HG02973 (cell line): ENCODE results near the gene SPHK2.

Experiments used
- ATAC-seq: cut with Tn5 transposase; IDR thresholded peaks from one replicate; pipeline ENCODE4 v1.9.1; 2021; ENCODE audit warnings: moderate library complexity; ENCODE audit not compliant: unreplicated experiment

The SPHK2 gene

DNA sequence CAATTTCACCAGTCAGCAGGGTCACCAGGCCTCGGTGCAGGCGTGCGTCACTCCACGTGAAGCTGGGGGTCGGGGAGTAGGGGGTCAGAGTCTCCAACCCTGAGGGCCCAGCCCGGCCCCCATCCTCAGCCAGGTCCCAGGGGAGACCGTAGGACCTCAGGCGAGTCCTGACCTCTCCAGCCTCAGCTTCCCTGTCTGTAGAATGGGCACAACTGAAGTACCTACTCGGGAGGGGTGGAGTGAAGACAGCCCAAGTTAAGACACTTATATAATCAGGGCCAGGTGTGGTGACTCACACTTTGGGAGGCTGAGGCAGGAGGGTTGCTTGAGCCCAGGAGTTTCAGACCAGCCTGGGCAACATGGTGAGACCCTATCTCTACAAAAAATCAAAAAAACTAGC, 15.5 kb upstream of the SPHK2 start:
- ATAC-seq, result no peak

DNA sequence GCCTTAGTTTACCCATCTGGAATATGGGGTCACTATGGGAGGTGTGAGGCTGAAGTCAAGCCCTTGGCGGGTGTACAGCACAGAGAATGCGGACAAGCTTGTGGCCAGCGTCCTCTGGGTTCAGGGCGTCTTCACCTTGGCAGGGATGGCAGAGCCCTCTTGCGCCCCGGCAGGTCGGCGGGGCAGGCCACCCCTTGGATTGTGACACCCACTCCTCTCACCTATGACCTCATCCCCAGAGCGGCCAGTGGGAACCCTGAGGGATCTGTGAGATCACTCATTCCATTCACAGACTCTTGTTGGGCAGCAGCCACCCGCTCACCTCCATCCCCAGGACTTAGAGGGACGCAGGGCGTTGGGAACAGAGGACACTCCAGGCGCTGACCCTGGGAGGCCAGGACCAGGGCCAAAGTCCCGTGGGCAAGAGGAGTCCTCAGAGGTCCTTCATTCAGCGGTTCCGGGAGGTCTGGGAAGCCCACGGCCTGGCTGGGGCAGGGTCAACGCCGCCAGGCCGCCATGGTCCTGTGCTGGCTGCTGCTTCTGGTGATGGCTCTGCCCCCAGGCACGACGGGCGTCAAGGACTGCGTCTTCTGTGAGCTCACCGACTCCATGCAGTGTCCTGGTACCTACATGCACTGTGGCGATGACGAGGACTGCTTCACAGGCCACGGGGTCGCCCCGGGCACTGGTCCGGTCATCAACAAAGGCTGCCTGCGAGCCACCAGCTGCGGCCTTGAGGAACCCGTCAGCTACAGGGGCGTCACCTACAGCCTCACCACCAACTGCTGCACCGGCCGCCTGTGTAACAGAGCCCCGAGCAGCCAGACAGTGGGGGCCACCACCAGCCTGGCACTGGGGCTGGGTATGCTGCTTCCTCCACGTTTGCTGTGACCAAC, 12.6 kb upstream of the SPHK2 start, which contains the start of gene SPACA4:
Gene SPACA4 (plus strand): TSS at position 280 of the 896 bp plus-strand sequence. CDS start 237 bp downstream, at position 517.
- ATAC-seq, result no peak

DNA sequence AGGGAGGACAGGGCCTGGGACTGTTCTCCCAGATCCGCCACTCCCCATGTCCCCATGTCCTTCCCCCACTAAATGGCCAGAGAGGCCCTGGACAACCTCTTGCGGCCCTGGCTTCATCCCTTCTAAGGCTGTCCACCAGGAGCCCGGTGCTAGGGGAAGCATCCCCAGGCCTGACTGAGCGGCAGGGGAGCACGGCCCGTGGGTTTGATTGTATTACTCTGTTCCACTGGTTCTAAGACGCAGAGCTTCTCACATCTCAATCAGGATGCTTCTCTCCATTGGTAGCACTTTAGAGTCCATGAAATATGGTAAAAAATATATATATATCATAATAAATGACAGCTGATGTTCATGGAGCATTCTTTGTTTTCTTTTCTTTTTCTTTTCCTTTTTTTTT, 11.9 kb upstream of the SPHK2 start:
- ATAC-seq, result no peak

DNA sequence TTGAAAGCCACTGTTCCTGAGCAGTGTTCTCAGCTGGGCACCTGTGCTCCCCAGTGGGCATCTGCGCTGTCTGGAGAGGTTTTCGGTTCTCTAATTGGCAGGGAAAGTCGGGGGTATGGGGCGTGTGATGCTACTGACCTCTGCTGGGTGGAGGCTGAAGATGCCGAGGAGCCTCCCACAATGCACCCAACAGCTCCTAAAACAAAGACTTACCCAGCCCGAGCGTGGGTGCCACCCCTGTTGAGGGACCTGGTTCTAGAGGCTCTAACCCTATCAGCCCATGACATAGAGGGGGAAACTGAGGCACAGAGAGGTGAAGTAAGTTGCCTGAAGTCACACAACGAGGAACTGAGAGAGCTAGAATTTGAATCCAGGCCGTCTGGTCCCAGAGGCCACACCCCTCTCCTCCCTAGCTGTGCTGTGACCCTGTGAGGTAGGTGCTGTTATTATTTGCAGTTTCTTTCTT, 10.5 kb upstream of the SPHK2 start:
- no peak for ATAC-seq

DNA sequence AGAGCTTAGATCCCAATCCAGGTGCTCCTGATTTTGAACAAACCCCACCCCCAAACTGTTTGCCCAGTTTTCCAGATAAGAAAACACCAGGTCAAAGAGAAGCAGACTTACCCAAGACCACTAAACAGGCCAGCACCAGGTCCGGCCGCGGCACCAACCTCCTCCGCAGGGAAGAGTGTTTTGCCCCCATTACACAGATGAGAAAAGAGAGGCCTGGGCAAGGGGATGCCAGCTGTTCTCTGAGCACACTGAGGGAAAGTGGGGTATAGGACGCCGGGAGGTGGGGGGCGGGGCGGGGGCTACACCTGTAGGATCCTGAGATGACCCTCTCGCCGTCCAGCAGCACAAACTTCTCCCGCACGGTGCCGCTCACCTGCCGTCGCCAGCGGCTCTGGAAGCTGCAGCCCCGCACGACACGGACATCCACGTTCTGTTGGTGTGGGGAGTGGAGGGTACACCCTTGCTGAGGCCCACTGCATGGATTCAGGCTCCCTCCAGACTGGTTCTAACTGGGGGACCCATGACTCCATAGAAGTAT, 9.7 kb upstream of the SPHK2 start:
- ATAC-seq, result no peak

DNA sequence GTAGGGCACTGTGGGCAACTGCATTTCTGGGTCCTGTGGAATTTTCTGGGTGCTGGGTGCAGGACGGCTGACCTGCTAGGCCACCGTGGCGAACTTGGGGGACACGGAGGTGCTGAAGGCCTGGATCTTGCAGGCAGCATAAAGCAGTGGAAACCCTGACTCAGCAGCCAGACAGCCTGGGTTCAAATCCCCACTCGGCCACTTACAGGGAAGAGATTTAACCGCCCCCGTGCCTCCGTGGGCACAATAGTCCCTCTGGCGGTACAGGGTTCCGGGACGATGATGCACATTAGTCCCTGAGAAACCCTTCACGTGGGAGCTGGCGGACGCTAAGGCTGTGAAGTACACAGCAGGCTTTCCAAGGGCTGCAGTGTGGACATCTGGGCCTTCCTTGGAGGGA, 7.4 kb upstream of the SPHK2 start:
- no peak for ATAC-seq

DNA sequence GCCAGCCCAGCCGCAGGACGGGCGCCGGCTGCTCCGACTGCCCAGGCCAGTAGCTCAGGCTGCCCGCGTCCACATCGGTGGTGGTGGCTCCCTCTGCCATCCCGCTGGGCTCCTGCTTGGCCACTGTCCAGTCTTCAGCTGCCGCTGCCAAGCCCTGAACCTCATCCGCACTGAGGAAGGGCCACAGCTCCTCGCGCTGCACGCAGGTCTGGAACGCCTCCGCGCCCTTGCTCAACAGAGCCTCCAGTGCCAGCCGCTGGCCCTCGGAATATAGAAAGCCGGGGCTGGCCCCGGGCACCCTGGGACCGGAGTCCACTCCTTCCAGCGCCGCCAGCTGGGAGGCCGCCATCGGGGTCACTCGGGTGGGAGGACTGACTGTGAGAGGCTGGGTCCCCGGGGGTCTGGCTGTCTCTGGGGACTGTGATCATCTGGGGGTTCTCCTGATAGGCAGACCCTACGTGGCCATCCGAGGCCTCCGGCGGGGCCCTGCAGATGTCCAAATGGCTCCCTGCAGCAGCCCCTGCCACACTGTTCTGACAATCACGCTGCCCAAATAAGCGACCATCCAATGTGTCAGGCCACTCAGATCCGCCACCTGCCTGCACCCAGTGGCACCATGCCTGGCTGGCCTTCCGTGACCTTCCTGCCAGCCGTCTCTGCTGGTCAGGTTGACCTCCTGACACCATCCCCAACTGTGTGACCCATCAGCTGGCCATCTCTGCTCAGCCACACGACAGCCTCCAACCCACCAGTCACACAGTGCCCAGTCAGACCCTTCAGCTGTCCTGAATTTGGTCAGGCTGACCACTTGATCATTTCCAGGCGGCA, 6.1 kb upstream of the SPHK2 start:
- ATAC-seq, result no peak

DNA sequence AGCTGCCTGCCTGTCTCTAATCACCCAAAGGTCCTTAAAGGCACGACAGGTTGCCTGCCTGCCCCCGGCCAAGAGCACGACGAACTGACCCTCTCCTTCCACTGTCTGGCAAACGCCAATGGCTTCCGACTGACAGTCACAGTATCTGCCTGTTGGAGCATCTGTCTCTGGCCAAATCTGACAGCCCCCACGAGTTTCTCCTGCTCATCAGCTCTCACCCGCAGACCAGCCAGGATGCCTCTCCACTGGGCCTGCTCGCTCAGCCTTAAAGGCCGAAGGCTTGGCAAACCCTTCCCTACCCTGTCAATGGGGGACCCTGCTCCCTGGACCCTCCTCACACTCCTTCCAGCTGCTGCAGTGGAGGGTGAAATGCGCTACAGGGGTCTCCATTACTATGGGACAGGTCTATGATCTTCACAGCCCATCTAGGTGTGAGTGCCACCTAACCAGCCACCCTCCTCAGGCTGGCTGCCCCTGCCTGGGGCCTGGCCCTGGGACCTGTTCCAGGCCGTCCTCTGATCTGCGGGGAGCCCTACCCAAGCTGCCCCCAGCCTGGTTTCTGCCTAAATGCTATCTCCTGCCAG, 5.4 kb upstream of the SPHK2 start:
- no peak for ATAC-seq

DNA sequence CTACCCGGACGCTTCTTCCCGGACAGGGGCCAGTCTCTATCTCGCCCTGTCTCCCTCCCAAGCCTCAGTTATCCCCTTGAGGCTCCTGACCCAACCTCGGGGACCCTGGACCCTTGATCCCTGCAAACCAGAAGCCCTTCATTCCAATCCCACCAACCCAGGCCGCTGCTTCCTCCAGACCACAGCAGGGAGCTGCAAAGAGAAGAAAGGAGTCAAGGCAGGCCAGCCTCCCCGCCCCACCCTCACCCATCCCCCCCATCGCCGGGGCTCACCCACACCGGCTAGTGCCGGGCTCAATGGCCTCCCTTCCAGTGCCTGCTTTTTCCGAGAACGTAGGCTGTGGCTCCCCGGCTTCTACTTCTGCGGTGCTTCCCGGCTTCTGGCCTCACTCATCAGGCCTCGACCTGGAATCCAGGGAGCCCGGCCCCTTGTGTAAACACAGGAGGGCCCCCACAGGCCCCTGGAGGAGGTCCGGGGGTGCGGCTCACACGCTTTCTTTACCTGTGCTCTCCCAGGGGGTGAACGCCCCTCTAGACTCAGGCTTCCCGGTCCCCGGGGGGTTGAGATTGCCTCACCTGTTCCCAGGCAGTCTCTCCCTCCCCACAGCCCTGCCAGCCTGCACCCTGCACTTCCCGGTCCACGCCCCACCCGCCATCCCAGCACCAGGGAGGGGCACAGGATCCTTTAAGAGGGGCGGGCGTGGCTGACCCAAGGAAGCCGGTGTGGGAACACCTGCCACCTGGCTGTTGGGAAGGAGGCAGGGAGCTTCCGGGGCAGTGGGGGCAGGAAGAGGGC, 4.7 kb upstream of the SPHK2 start, which contains the start of gene FAM83E:
Gene FAM83E (minus strand): TSS at position 641 of the 795 bp plus-strand sequence. CDS start 1,704 bp downstream, outside the sequence.
- no peak for ATAC-seq

DNA sequence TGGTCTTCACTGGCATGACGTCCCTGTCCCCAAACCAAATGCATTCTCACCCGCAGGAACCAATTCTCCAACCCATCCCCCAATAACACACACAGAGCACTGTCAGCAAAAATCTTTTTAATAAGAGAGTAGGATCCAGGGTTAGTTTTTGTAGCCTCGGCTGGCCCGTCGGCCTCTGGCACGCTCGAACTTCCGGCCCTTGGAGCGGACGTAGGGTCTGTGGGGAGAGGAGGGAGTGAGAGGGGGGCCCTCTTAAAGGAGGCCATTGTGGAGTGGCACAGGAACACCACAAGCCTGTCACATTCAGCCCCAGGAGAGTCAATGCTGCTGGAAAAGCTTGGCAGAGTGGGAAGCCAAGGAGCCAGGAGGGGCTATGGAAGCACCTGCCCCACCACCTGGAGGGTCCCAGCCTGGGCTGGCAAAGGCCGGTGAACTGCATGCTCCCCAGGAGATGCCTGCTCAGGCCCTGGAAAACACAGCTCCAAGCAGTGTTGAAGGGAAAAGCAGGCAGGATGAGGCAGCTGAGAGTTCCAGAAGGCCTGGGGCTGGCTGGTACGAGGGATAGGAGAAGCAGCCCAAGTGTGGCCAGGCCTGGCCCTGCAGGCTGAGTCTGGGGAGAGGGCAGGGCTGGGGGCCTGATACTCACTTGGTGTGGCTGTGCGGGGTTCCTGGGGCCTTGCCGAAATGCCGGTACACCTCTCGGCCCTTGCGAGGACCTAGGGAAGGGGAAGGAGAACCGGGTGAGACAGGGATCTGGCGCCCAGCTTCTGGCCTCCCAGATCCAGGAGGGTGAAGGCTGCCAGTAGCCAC, 3.9 kb upstream of the SPHK2 start:
- no peak for ATAC-seq

DNA sequence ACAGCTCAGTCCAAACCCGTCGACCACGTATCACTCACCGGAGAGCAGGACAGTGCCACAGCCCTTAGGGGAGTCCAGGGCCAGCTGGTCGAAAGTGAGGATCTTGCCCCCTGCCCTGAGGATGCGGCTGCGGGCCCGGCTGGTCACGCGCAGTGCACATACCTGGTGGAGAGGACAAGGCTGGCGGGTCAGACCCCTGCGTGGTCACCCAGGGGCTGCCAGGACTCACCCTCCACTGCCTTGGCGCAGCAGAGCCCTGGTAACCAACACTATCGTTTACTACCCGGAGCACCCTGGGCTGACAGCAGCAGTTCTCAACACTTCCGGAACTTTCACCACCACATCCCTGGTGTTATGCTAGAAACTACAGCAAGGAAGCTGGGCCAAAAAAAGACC, 3.3 kb upstream of the SPHK2 start:
- ATAC-seq, result no peak

DNA sequence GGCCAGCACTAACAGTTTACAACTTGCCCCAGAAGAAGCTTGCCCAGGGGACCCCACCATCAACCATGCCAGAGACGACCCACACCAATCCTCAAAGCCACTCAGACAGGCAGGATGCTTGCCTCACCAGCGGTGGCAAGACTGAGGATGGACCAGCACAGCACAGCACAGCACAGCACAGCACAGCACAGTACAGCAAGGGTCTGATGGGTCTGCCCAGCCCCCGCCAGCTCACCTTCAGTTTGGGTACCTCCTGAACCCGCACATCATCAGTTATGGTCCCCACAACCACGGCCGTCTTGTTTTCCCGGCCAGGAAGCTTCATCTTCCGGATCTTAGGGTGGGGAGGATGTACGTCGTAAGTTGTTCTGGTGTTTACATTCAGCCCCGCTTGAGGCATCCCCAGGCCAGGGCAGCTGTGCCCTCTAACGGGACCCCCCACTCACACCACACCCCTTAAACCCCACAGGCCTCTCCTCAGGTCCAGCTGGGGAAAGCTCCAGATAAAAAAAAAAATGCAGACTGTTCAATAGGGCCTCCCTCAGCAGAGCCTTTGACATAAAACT, 2.7 kb upstream of the SPHK2 start:
- ATAC-seq, result no peak

DNA sequence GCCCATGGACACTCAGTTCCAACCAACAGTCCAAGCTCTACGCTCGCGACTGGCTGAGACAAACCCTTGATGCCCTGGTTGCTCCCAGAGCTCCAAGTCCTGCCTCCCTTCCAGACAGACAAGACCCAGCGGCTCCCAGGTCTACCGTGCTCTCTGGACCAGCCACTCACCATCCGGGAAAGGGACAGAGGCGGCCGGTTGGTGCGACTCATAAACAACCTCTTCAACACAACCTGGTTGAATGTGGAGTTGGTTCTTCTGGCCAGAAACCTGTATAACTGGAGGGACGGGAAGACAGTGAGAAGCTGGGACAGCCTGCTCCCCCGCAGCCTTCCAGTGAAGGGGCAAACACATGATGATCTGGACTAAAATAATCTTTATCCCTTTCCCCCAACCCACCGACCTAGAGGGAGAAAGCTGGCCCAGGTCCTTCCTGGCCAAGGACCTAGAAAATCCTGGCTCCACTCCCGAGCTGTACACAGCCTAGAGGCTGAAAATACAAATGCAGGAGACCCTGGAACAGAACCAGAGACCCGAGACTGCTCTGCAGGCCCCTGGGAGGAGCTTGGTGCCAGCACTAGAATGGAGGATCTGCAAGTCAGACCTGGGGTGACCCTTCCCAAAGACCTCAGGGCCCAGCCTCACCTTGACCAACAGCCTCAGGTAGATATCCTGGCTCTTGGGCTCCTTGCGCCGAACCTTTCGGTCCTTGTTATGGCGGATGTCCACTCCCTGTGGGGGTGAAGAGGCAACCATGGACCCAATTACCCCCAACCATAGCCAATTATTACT, 2.0 kb upstream of the SPHK2 start:
- no peak for ATAC-seq

DNA sequence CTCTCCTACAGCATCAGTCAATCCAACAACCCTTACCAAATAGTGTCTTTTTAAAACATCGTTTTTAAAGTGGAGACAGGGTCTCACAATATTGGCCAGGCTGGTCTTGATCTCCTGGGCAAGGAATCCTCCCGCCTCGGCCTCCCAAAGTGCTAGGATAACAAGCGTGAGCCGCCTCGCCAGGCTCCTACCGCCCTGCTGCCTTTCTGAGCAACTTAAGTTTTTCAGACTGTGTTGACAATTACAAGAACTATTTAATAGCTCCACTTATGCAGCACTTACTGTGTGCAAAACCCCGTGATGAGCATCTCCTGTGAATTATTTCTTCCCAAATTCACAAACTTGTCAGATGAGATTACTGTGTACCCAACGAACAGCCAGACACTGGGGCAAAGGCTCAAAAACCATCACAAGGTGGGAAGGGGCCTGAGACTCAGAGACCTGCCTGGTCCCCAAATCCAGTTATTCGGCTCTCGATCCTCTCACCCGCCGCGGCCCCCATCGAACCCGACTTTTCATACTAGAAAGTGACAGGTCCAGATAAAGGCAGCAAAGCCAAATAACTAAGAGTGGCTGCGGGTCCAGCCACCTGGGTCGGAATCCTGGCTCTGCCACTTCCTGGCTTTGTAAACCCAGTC, 909 bp upstream of the SPHK2 start:
- ATAC-seq, result no peak

DNA sequence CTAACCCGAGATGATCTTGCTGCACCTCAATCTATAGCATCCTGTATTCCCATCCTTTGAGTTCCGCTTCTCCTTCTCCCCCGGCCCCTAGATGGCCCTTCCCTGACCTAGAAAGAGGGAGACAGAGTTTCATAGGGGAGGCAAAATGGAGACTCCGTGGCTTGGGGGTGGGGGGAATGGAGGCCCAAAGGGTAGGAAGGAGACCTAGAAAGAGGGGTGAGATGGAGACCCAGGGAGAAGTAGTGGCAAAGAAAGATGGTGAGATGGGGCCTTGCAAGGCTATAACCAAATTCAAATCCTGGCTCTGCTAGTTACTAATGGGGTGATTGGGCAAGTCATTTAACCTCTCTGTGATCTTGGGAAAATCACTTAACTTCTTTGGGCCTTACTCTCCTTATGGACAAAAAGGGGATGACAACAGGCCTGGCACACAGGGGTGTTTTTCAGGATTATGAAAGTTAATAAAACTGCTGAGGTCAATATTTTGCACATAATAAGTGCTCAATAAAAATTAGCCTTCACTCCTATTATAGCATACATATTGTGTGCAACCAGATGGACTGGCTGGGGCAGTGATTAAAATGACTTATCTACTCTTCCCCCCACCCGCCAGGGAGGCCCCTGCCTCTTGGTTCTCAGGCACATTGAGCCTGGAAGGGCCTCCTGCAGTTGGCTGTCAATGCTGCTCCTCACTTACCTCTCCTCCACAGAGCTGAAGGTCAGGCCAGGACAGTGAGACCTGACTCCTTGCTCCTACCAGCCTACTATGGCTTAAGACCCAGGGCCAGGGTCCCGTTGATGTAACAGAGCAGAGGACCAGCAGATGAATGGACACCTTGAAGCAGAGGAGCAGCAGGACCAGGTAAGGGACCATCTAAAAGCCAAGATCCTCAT, 633 bp downstream of the SPHK2 start:
- ATAC-seq, result no peak

DNA sequence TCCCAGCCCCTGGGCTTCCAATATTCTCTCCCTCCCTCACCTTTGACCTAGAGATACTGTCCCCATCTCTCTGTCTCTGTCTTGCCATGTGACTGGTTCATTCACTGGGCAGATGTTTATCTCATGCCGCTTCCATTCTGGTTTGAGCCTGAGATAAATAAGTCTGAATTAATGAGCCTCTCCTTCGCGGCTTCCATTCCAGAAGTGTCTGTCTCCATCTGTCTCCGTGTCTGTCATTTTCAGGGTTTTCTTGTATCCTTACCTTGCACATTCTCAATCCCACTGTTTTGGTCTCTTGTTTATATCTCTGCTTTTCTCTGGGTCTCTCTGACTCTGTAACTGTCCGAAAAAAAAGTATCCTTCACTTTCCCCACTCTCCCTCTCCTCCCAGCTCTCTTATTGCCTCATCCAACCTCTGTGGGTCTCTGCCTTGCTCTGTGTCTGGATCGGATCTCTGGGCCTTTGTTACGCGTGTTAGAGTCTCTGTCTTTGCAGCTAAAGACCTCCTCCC, 4.3 kb downstream of the SPHK2 start:
- no peak for ATAC-seq
